K562 treated with DMSO at 1 percent for 48 hours (cell line): ENCODE data around the gene JUND. TPM values are rescaled to one million over a fixed set of nuclear protein-coding genes. Genes with fewer than 3 reads are reported as not detected.

Experiments
- total RNA-seq: library from RNA; unstranded; fragments of 300-600 nt; gene quantifications from 2 replicates; pipeline ENCODE4 v1.2.3, GENCODE V29; 2022; ENCODE audit warnings: low replicate concordance; ENCODE audit errors: extremely low read depth

The JUND gene
- total RNA-seq, result 437 TPM in 1 of 2 replicates, not detected in the other

GRCh38 chr19:18281082-18282020, at the start of gene JUND:
JUND (minus strand) TSS chr19:18281622; CDS start chr19:18281484, 138 bp downstream.

GRCh38 chr19:18322759-18323460, 41.5 kb upstream of the JUND start, which contains the start of gene LSM4:
LSM4 (minus strand) TSS chr19:18323076; CDS start chr19:18323020, 56 bp downstream.

GRCh38 chr19:18274219-18274780, 7.1 kb downstream of the JUND start, which contains the start of gene IQCN:
IQCN (minus strand) TSS chr19:18274452; CDS start chr19:18269478, 4,974 bp downstream.

Other genes starting within 250 kb of the JUND start
- gene IL12RB1, start 194.7 kb downstream of the JUND start, total RNA-seq, result not detected in 2 replicates
- not detected in 2 replicates for gene MAST3, start 183.8 kb downstream of the JUND start, total RNA-seq
- not detected in 2 replicates for gene PIK3R2, start 128.5 kb downstream of the JUND start, total RNA-seq
- gene IFI30, start 107.8 kb downstream of the JUND start, total RNA-seq, result not detected in 2 replicates
- gene MPV17L2, start 88.4 kb downstream of the JUND start, total RNA-seq, result not detected in 2 replicates
- gene RAB3A, start 77.6 kb downstream of the JUND start, total RNA-seq, result not detected in 2 replicates
- gene PDE4C, start 55.2 kb downstream of the JUND start, total RNA-seq, result not detected in 2 replicates
- not detected in 2 replicates for gene IQCN, start 7.2 kb downstream of the JUND start, total RNA-seq
- gene LSM4, start 41.5 kb upstream of the JUND start, total RNA-seq, result not detected in 2 replicates
- gene PGPEP1, start 59.0 kb upstream of the JUND start, total RNA-seq, result not detected in 2 replicates
- gene GDF15, start 104.5 kb upstream of the JUND start, total RNA-seq, result 390 TPM in 1 of 2 replicates, not detected in the other
- gene LRRC25, start 116.0 kb upstream of the JUND start, total RNA-seq, result not detected in 2 replicates
- not detected in 2 replicates for gene SSBP4, start 137.8 kb upstream of the JUND start, total RNA-seq
- gene ISYNA1, start 156.5 kb upstream of the JUND start, total RNA-seq, result 948 TPM in 1 of 2 replicates, not detected in the other
- gene ELL, start 240.4 kb upstream of the JUND start, total RNA-seq, result not detected in 2 replicates